ENCODE results near the gene RPS16.

The RPS16 gene

GRCh38 chr19:39449116-39449797 lies 13.5 kb upstream of the RPS16 start:
- DNase-seq (ENCODE audit: low spot score) = no peak

- DNase-seq (ENCODE audit: low spot score) = peak; percentile 90
Measured at GRCh38 chr19:39448271-39448670, 12.5 kb upstream of the RPS16 start.

DNA sequence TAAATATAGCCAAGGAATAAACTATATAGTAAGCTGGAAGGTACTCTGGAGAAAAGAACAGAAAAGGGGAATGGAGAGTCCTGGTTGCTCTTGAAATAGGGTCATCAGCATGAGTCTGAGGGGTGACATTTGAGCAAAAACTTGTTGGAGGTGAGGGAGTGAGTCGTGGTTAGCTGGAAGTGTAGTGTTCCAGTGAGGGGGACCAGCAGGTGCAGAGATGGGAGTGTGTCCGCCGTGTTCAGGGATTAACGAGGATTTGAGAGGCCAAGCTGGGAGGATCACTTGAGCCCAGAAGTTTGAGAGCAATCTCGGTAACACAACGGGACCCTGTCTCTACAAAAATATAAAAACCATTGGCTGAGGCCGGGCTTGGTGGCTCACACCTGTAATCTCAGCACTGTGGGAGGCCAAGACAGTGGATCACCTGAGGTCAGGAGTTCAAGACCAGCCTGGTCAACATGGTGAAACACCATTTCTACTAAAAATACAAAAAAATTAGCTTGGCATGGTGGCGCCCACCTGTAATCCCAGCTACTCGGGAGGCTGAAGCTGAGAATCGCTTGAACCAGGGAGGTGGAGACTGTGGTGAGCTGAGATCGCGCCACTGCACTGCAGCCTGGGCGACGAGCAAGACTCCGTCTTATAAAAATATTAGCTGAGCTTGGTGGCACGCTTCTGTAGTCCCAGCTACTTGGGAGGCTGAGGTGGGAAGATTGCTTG lies 10.8 kb upstream of the RPS16 start:
- DNase-seq (ENCODE audit: low spot score) = no peak

GRCh38 chr19:39445196-39446111 lies 9.7 kb upstream of the RPS16 start, which contains the start of gene SUPT5H:
Gene SUPT5H (plus strand): TSS chr19:39445582. CDS start chr19:39445891, 309 bp downstream.
- peak; percentile 99 for DNase-seq (ENCODE audit: low spot score)

GRCh38 chr19:39444598-39445195 lies 8.9 kb upstream of the RPS16 start:
- peak; percentile 30 for DNase-seq (ENCODE audit: low spot score)

DNA sequence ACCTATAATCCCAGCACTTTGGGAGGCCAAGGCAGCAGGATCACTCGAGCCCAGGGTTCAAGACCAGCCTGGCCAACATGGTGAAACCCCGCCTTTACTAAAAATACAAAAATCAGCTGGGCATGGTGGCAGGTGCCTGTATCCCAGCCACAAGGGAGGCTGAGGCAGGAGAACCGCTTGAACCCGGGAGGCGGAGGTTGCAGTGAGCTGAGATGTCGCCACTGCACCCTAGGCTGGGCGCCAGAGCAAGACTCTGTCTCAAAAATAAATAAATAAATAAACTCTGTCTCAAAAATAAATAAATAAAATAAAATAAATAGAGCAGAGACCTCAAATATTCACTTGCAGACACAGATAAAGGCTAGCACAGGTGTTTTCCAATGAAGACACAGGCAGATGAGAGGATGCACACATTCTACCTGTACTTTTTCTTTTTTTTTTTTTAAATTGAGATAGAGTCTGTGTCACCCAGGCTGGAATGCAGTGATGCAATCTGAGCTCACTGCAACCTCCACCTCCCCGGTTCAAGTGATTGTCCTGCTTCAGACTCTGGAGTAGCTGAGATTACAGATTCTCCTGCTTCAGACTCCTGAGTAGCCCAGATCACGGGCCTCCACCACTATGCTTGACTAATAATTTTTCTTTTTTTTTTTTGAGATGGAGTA lies 2.7 kb upstream of the RPS16 start:
- DNase-seq (ENCODE audit: low spot score) = peak; percentile 82

DNA sequence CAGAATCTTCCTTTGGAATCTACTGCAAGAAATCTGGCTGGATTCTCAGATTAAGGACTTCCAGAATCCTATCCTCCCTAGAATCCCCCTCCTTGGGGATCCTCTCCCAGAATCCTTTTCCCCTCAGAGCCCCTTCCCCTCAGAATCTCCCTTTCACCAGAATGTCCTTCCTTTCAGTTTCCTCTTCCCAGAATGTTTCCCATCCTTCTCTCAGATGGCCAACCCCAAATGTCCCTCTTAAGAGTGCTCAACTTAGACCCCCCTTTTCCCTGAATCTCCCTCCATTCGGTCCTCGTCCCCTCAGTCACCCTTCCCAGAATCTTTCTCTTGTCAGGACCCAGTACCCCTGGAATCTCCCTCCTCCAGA lies 584 bp upstream of the RPS16 start:
- DNase-seq (ENCODE audit: low spot score) = no peak

GRCh38 chr19:39434123-39435076 lies 1.3 kb downstream of the RPS16 start:
- peak; percentile 35 for DNase-seq (ENCODE audit: low spot score)

- no peak for DNase-seq (ENCODE audit: low spot score)
Measured at GRCh38 chr19:39433480-39434079, 2.2 kb downstream of the RPS16 start.

DNA sequence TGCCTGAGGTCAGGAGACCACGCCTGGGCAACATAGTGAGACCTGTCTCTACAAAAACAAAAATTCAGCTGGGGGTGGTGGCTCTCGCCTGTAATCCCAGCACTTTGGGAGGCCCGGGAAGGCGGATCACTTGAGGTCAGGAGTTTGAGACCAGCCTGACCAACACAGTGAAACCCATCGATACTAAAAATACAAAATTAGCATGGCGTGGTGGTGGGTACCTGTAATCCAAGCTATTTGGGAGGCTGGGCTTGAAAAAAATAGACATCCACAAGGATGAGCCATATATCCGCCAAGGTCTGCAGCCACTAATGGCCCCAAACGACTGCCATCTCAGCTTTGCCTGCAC lies 3.1 kb downstream of the RPS16 start:
- no peak for DNase-seq (ENCODE audit: low spot score)

- DNase-seq (ENCODE audit: low spot score) = peak; percentile 63
Measured at GRCh38 chr19:39430675-39431593, 4.8 kb downstream of the RPS16 start.

DNA sequence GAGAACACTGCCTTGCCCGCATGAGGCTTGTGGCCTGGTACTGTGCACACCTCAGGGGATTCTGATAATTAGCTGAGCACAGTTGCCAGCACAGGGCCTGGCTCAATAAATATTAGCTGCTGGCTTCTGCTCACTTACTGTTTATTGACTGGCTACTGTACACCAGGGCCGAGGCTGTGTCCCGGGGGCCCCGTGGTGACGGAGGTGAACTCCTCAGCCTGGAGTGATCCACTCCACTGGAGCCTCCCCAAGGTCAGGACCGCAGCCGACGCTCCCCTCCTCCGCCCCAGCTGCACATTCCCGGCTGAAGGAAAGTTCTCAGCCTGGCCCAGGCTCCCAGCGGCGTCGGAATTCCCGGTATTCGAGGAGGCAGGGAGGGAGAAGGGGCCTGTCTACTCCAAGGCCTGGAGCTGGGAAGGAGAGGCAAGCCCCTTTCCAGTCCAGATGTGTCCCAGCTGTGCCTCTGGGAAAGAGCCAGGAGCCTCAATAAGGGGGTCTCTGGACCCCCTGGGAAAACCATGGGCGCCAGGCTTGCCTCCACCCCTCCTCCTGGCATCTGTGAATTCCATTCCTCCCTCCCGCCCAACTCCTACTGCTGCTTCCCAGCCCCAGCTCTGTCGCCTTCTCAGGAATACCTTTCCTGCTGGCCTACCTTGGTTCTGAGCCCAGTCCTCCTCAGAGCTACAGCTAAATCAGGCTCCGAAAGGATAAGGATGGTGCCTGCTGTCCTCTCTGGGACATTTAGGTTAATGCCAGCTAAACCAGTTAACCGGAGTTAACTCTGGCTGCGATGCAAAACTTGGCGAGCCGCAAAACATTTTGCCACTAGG lies 7.3 kb downstream of the RPS16 start:
- peak; percentile 82 for DNase-seq (ENCODE audit: low spot score)

GRCh38 chr19:39427707-39428106 lies 8.0 kb downstream of the RPS16 start:
- no peak for DNase-seq (ENCODE audit: low spot score)

- DNase-seq (ENCODE audit: low spot score) = no peak
Measured at GRCh38 chr19:39426170-39426569, 9.6 kb downstream of the RPS16 start.

GRCh38 chr19:39425744-39426143 lies 10.0 kb downstream of the RPS16 start:
- no peak for DNase-seq (ENCODE audit: low spot score)

GRCh38 chr19:39424934-39425333 lies 10.8 kb downstream of the RPS16 start:
- no peak for DNase-seq (ENCODE audit: low spot score)

- DNase-seq (ENCODE audit: low spot score) = no peak
Measured at GRCh38 chr19:39423258-39424086, 12.3 kb downstream of the RPS16 start.

Measured in kidney tubule cell (primary cell).